Gastrocnemius medialis (tissue), 4 donors: ENCODE data around the gene VPS26C.

Source experiments
- POLR2A ChIP-seq, 2 donors: fragments of 450-650 bp; IDR thresholded peaks; one replicate each; pipeline ENCODE4 v1.6.1; 2017; ENCODE audit warnings: antibody characterized with exemption in 2 of 2, mild to moderate bottlenecking in 2 of 2, moderate library complexity in 2 of 2
- TF ChIP-seq, protein P1 (sequence below), 5 experiments: fragments of 450-650 bp in 3 of 5; fragments of 200-600 bp in 2 of 5; sonication (generic) in 2 of 5; IDR thresholded peaks in 4 of 5; conservative IDR thresholded peaks in 1 of 5; 1 replicate in 4 of 5; 2 replicates in 1 of 5; pipeline ENCODE4 v1.5.1; 2016 to 2019; ENCODE audit warnings: antibody characterized with exemption in 5 of 5, mild to moderate bottlenecking in 3 of 5, moderate library complexity in 3 of 5

DNA sequence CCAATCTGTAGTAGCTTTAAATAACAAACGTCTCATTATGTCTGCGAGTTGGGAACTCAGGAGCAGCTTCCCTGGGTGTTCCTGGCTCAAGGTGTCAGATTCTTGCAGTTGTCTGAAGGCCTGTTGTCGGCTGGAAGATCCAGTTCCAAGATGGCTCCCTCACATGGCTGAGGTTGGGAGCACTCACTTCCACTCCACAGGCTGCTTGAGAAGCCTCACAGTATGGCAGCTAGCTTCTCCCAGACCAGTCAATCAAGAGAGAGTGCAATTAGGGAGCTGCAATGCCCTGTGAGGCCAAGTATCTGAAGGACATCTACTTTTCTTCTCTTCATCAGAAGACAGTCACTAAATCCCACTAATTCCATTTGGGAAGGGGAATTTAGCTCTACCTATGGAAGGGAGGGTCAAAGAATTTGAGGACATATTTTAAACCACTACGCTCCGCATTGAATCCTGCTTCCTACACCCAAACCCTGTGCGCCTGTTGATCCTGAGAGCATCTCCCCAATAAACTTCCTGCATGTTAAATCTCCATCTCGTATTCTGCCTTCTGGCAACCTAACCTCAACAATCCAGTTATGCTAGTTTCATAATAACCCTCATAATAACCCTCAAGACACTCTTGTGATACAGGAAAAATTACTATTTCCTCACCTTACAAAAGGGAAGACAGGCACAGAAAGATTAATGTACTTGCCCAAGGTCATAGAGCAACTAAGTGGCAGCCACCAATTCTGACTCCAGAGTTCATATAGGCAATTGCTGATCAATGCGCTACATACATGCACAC, 3.6 kb upstream of the VPS26C start:
- TF ChIP-seq POLR2A (IDR thresholded peaks at IDR 0.05) = no peak
- TF ChIP-seq, protein P1, sequence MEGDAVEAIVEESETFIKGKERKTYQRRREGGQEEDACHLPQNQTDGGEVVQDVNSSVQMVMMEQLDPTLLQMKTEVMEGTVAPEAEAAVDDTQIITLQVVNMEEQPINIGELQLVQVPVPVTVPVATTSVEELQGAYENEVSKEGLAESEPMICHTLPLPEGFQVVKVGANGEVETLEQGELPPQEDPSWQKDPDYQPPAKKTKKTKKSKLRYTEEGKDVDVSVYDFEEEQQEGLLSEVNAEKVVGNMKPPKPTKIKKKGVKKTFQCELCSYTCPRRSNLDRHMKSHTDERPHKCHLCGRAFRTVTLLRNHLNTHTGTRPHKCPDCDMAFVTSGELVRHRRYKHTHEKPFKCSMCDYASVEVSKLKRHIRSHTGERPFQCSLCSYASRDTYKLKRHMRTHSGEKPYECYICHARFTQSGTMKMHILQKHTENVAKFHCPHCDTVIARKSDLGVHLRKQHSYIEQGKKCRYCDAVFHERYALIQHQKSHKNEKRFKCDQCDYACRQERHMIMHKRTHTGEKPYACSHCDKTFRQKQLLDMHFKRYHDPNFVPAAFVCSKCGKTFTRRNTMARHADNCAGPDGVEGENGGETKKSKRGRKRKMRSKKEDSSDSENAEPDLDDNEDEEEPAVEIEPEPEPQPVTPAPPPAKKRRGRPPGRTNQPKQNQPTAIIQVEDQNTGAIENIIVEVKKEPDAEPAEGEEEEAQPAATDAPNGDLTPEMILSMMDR (IDR thresholded peaks at IDR 0.05 in 4 of 5, conservative IDR thresholded peaks at IDR 0.05 in 1 of 5) = no peak
